HCT116 (cell line): ENCODE measurements around the gene OSBP2.

Experiments
- CTCF ChIP-seq, 3 experiments: fragments of 200-600 bp in 1 of 3; sonication (generic) in 1 of 3; IDR thresholded peaks in 2 of 3; conservative IDR thresholded peaks in 1 of 3; 2 replicates each; pipeline ENCODE4 v1.5.1; 2012 to 2017; ENCODE audit warnings: low read depth in 2 of 3, low read length in 2 of 3, antibody characterized with exemption in 1 of 3, borderline replicate concordance in 1 of 3, control low read depth in 1 of 3, mild to moderate bottlenecking in 1 of 3, mixed read lengths in 1 of 3, mixed run types in 1 of 3, moderate library complexity in 1 of 3; ENCODE audit not compliant: insufficient read depth in 1 of 3
- ELF1 ChIP-seq: IDR thresholded peaks from 2 replicates; pipeline ENCODE4 v1.6.1; 2012; ENCODE audit warnings: low read depth, borderline replicate concordance
- EZH2 ChIP-seq: fragments of 200-600 bp; sonication (generic); IDR thresholded peaks from 2 replicates; pipeline ENCODE4 v1.6.1; 2017; ENCODE audit warnings: antibody characterized with exemption, mixed run types
- SP1 ChIP-seq: IDR thresholded peaks from 2 replicates; pipeline ENCODE4 v1.6.1; 2012; ENCODE audit warnings: low read depth

GRCh38 chr22:30785527-30785926 is 90.9 kb downstream of the OSBP2 start:
- TF ChIP-seq CTCF (IDR thresholded peaks at IDR 0.05 in 2 of 3, conservative IDR thresholded peaks at IDR 0.05 in 1 of 3; ENCODE audit: borderline replicate concordance in 1 of 3, insufficient read depth in 1 of 3, low read depth in 2 of 3, low read length in 2 of 3) (no peak), SP1 (no peak), ELF1 (no peak), EZH2 (no peak)
